Esophagus squamous epithelium (tissue), 4 donors: ENCODE data around the gene C14orf180.

Source experiments
- CTCF ChIP-seq, 6 experiments: fragments of 450-650 bp in 4 of 6; fragments of 200-600 bp in 2 of 6; sonication (generic) in 2 of 6; IDR thresholded peaks; one replicate each; pipeline ENCODE4 v1.5.1; 2016 to 2019; ENCODE audit warnings: antibody characterized with exemption in 6 of 6, mild to moderate bottlenecking in 4 of 6, moderate library complexity in 4 of 6
- POLR2A ChIP-seq, 4 donors: fragments of 450-650 bp; IDR thresholded peaks; one replicate each; pipeline ENCODE4 v1.6.1; 2017; ENCODE audit warnings: antibody characterized with exemption in 4 of 4, mild to moderate bottlenecking in 4 of 4, moderate library complexity in 3 of 4

- TF ChIP-seq CTCF (IDR thresholded peaks at IDR 0.05) (no peak), POLR2A (IDR thresholded peaks at IDR 0.05) (no peak)
Observed at GRCh38 chr14:104590240-104590965, 10.8 kb downstream of the C14orf180 start.
